HEK293 (cell line): ENCODE results near the gene APOBEC3B.

Source experiments
- CTCF ChIA-PET: fragments of 350-600 bp; formaldehyde crosslinking; extraction: SDS; loops from one replicate; lab custom pipeline; 2021; ENCODE audit warnings: antibody characterized with exemption; lab: Yijun Ruan, JAX
- POLR2A ChIA-PET: fragments of 300-600 bp; formaldehyde crosslinking; extraction: SDS; loops from one replicate; lab custom pipeline; 2020; ENCODE audit warnings: antibody characterized with exemption, inconsistent platforms; lab: Yijun Ruan, JAX
- H3K27ac ChIP-seq: fragments of 200-500 bp; sonication (Bioruptor generic); 2 replicates; pipeline ENCODE4 v1.5.1; 2014; ENCODE audit warnings: low read depth, low read length, control low read depth, inconsistent platforms; ENCODE audit errors: extremely low read depth
- H3K36me3 ChIP-seq, 2 experiments: fragments of 200-500 bp in 1 of 2; sonication (Bioruptor generic) in 1 of 2; 1 replicate in 1 of 2; 2 replicates in 1 of 2; pipeline ENCODE4 v1.5.1; 2014 to 2017; ENCODE audit warnings: inconsistent platforms in 2 of 2, low read length in 2 of 2; ENCODE audit not compliant: control insufficient read depth in 2 of 2, insufficient read depth in 1 of 2
- H3K4me1 ChIP-seq: fragments of 200-500 bp; sonication (Bioruptor generic); 2 replicates; pipeline ENCODE4 v1.5.1; 2014; ENCODE audit warnings: mild to moderate bottlenecking, low read length, inconsistent platforms; ENCODE audit not compliant: control insufficient read depth, insufficient read depth
- H3K4me3 ChIP-seq: 2 replicates; pipeline ENCODE4 v1.5.1; 2011; ENCODE audit warnings: low read depth, mild to moderate bottlenecking, control low read depth, low read length, moderate library complexity
- H3K9me3 ChIP-seq: fragments of 200-500 bp; sonication (Bioruptor generic); 2 replicates; pipeline ENCODE4 v1.5.1; 2014; ENCODE audit warnings: low read depth, low read length, inconsistent platforms; ENCODE audit not compliant: control insufficient read depth, insufficient read depth
- GLI2 ChIP-seq: fragments of 450-650 bp; formaldehyde crosslinking; IDR thresholded peaks from 2 replicates; pipeline ENCODE4; 2017; ENCODE audit warnings: missing biosample characterization, missing genetic modification characterization, low read depth, borderline replicate concordance
- HOXC10 ChIP-seq: sonication (generic); formaldehyde crosslinking; IDR thresholded peaks from 2 replicates; pipeline ENCODE4 v1.8.1; 2023; ENCODE audit warnings: mild to moderate bottlenecking, missing genetic modification reagents
- IKZF3 ChIP-seq: fragments of 450-650 bp; IDR thresholded peaks from 2 replicates; pipeline ENCODE4 v1.5.0; 2018; ENCODE audit warnings: missing biosample characterization, mild to moderate bottlenecking, missing genetic modification characterization, moderate library complexity
- REPIN1 ChIP-seq: fragments of 450-650 bp; formaldehyde crosslinking; IDR thresholded peaks from 2 replicates; pipeline ENCODE4 v1.5.1; 2017; ENCODE audit warnings: missing biosample characterization, missing genetic modification characterization, low read depth
- SETDB1 ChIP-seq: IDR thresholded peaks from one replicate; pipeline ENCODE4 v1.6.1; 2017; ENCODE audit warnings: mild to moderate bottlenecking, low read length, moderate library complexity, mixed read lengths; ENCODE audit not compliant: insufficient read length
- ZEB2 ChIP-seq: fragments of 450-650 bp; formaldehyde crosslinking; IDR thresholded peaks from 2 replicates; pipeline ENCODE4 v1.5.1; 2016; ENCODE audit warnings: missing biosample characterization, missing genetic modification characterization
- ZFP41 ChIP-seq: fragments of 450-650 bp; formaldehyde crosslinking; IDR thresholded peaks from 2 replicates; pipeline ENCODE4 v1.5.1; 2016; ENCODE audit warnings: missing biosample characterization, missing genetic modification characterization, borderline replicate concordance
- ZNF140 ChIP-seq: fragments of 450-650 bp; formaldehyde crosslinking; IDR thresholded peaks from 2 replicates; pipeline ENCODE4 v1.5.1; 2016; ENCODE audit warnings: missing biosample characterization, missing genetic modification characterization
- ZNF184 ChIP-seq: fragments of 450-650 bp; IDR thresholded peaks from 2 replicates; pipeline ENCODE4 v1.5.1; 2018; ENCODE audit warnings: missing biosample characterization, mild to moderate bottlenecking, missing genetic modification characterization
- ZNF280D ChIP-seq: fragments of 450-650 bp; formaldehyde crosslinking; IDR thresholded peaks from 2 replicates; pipeline ENCODE4 v1.5.1; 2016; ENCODE audit warnings: missing biosample characterization, missing genetic modification characterization
- ZNF561 ChIP-seq: fragments of 450-650 bp; IDR thresholded peaks from 2 replicates; pipeline ENCODE4 v1.5.1; 2018; ENCODE audit warnings: missing biosample characterization, missing genetic modification characterization, borderline replicate concordance
- ZNF600 ChIP-seq: fragments of 450-650 bp; formaldehyde crosslinking; IDR thresholded peaks from 2 replicates; pipeline ENCODE4 v1.5.1; 2016; ENCODE audit warnings: missing biosample characterization, missing genetic modification characterization
- ZNF670 ChIP-seq: fragments of 450-650 bp; formaldehyde crosslinking; IDR thresholded peaks from 2 replicates; pipeline ENCODE4 v1.5.1; 2016; ENCODE audit warnings: missing biosample characterization, missing genetic modification characterization, low read depth
- ZNF707 ChIP-seq: fragments of 450-650 bp; formaldehyde crosslinking; IDR thresholded peaks from 2 replicates; pipeline ENCODE4 v1.5.1; 2016; ENCODE audit warnings: missing biosample characterization, missing genetic modification characterization
- ZNF843 ChIP-seq: fragments of 450-650 bp; formaldehyde crosslinking; IDR thresholded peaks from 2 replicates; pipeline ENCODE4 v1.5.1; 2016; ENCODE audit warnings: missing biosample characterization, missing genetic modification characterization
- ZSCAN5A ChIP-seq: fragments of 450-650 bp; formaldehyde crosslinking; IDR thresholded peaks from 2 replicates; pipeline ENCODE4 v1.5.1; 2016; ENCODE audit warnings: missing biosample characterization, missing genetic modification characterization
- TF ChIP-seq, protein P1 (sequence below): fragments of 450-650 bp; formaldehyde crosslinking; IDR thresholded peaks from 2 replicates; pipeline ENCODE4 v1.5.1; 2016; ENCODE audit warnings: missing biosample characterization, missing genetic modification characterization, borderline replicate concordance

Gene APOBEC3B

GRCh38 chr22:38984224-38984623, 2.1 kb downstream of the APOBEC3B start:
- POLR2A ChIA-PET = interaction anchor here (0.7 kb wide), 1 partner anchor 110 kb away, joined by 3 read pairs; no protein-coding TSS in a partner anchor
- no peaks in the 10 kb centered on the region for H3K9me3 ChIP-seq

More at GRCh38 chr22:38984224-38984623, 2.1 kb downstream of the APOBEC3B start:
- no peak for TF ChIP-seq IKZF3 (tag by site-specific recombination)
- no peak for TF ChIP-seq ZFP41
- TF ChIP-seq ZEB2 (tag by site-specific recombination) = no peak
- no peak for TF ChIP-seq ZNF600
- TF ChIP-seq ZNF670 (tag by site-specific recombination) = no peak
- TF ChIP-seq, protein P1, sequence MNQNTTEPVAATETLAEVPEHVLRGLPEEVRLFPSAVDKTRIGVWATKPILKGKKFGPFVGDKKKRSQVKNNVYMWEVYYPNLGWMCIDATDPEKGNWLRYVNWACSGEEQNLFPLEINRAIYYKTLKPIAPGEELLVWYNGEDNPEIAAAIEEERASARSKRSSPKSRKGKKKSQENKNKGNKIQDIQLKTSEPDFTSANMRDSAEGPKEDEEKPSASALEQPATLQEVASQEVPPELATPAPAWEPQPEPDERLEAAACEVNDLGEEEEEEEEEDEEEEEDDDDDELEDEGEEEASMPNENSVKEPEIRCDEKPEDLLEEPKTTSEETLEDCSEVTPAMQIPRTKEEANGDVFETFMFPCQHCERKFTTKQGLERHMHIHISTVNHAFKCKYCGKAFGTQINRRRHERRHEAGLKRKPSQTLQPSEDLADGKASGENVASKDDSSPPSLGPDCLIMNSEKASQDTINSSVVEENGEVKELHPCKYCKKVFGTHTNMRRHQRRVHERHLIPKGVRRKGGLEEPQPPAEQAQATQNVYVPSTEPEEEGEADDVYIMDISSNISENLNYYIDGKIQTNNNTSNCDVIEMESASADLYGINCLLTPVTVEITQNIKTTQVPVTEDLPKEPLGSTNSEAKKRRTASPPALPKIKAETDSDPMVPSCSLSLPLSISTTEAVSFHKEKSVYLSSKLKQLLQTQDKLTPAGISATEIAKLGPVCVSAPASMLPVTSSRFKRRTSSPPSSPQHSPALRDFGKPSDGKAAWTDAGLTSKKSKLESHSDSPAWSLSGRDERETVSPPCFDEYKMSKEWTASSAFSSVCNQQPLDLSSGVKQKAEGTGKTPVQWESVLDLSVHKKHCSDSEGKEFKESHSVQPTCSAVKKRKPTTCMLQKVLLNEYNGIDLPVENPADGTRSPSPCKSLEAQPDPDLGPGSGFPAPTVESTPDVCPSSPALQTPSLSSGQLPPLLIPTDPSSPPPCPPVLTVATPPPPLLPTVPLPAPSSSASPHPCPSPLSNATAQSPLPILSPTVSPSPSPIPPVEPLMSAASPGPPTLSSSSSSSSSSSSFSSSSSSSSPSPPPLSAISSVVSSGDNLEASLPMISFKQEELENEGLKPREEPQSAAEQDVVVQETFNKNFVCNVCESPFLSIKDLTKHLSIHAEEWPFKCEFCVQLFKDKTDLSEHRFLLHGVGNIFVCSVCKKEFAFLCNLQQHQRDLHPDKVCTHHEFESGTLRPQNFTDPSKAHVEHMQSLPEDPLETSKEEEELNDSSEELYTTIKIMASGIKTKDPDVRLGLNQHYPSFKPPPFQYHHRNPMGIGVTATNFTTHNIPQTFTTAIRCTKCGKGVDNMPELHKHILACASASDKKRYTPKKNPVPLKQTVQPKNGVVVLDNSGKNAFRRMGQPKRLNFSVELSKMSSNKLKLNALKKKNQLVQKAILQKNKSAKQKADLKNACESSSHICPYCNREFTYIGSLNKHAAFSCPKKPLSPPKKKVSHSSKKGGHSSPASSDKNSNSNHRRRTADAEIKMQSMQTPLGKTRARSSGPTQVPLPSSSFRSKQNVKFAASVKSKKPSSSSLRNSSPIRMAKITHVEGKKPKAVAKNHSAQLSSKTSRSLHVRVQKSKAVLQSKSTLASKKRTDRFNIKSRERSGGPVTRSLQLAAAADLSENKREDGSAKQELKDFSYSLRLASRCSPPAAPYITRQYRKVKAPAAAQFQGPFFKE (tag by site-specific recombination) = no peak
- no peak for TF ChIP-seq ZNF843
- TF ChIP-seq ZSCAN5A (tag by site-specific recombination) = 0 out of 2 replicates have a peak, but pooled peaks have one; percentile 49
- no peak for TF ChIP-seq HOXC10 (CRISPR knock-in tag)
- TF ChIP-seq ZNF561 (tag by site-specific recombination) = no peak
- no peak for TF ChIP-seq ZNF184 (tag by site-specific recombination)
- TF ChIP-seq ZNF140 (tag by site-specific recombination) = no peak
- TF ChIP-seq REPIN1 = no peak
- peak; percentile 96 for TF ChIP-seq SETDB1
- no peak for TF ChIP-seq ZNF707 (tag by site-specific recombination)
- no peak for TF ChIP-seq GLI2 (tag by site-specific recombination)
- peak; percentile 86; the same call in 1 of the 2 replicates for TF ChIP-seq ZNF280D
- TF ChIP-seq, all 188 proteins: peak for 3
- CTCF ChIA-PET = interaction anchor here (0.7 to 1.8 kb wide), 5 partner anchors 11 to 358 kb away, joined by 3 to 11 read pairs (median 4); no protein-coding TSS in a partner anchor
- Histone ChIP-seq H3K4me1 (peaks cover 2% of the 10 kb centered on the region; the same call in 1 of the 2 replicates), H3K4me3 (no peak overlapping the region), H3K27ac (no peak overlapping the region), H3K36me3 (no peaks in the 10 kb centered on the region)
